GM21423 (cell line): ENCODE measurements around the gene RASSF5.

Source experiments
- ATAC-seq: cut with Tn5 transposase; IDR thresholded peaks from one replicate; pipeline ENCODE4 v1.9.1; 2021; ENCODE audit warnings: mild to moderate bottlenecking, moderate library complexity; ENCODE audit not compliant: unreplicated experiment

The RASSF5 gene

GRCh38 chr1:206495493-206496046, 11.8 kb upstream of the RASSF5 start:
- ATAC-seq = peak; percentile 13

- ATAC-seq = peak; percentile 52
Observed at GRCh38 chr1:206496131-206496793, 11.1 kb upstream of the RASSF5 start.

GRCh38 chr1:206497363-206497762, 10.0 kb upstream of the RASSF5 start:
- no peak for ATAC-seq

GRCh38 chr1:206497774-206498173, 9.6 kb upstream of the RASSF5 start:
- no peak for ATAC-seq

- no peak for ATAC-seq
Observed at GRCh38 chr1:206498685-206499084, 8.6 kb upstream of the RASSF5 start.

GRCh38 chr1:206500046-206500445, 7.3 kb upstream of the RASSF5 start:
- no peak for ATAC-seq

- no peak for ATAC-seq
Observed at GRCh38 chr1:206501881-206502280, 5.5 kb upstream of the RASSF5 start.

GRCh38 chr1:206502403-206502802, 4.9 kb upstream of the RASSF5 start:
- ATAC-seq = no peak

GRCh38 chr1:206502812-206503211, 4.5 kb upstream of the RASSF5 start:
- ATAC-seq = no peak

GRCh38 chr1:206503591-206504362, 3.6 kb upstream of the RASSF5 start:
- peak; percentile 59 for ATAC-seq

- ATAC-seq = no peak
Observed at GRCh38 chr1:206504363-206504713, 3.0 kb upstream of the RASSF5 start.

- ATAC-seq = no peak
Observed at GRCh38 chr1:206505702-206506355, 1.5 kb upstream of the RASSF5 start.

- ATAC-seq = peak; percentile 16
Observed at GRCh38 chr1:206506405-206507283, 687 bp upstream of the RASSF5 start.

- ATAC-seq = no peak
Observed at GRCh38 chr1:206508130-206508889, 979 bp downstream of the RASSF5 start.

GRCh38 chr1:206508956-206509355, 1.6 kb downstream of the RASSF5 start:
- no peak for ATAC-seq

GRCh38 chr1:206509612-206510257, 2.4 kb downstream of the RASSF5 start:
- no peak for ATAC-seq

GRCh38 chr1:206510371-206510770, 3.0 kb downstream of the RASSF5 start:
- no peak for ATAC-seq

GRCh38 chr1:206511362-206512057, 4.2 kb downstream of the RASSF5 start:
- no peak for ATAC-seq
